Large intestine (tissue), 3 donors: ENCODE measurements around the gene RIMBP2. TPM values are rescaled to one million over a fixed set of nuclear protein-coding genes. Genes with fewer than 3 reads are reported as not detected.

Experiments
- DNase-seq, 2 donors: peaks; one replicate each; pipeline versions ENCODE4 v3.0.0 to v3.0.0-alpha.2; 2013
- H3K27ac ChIP-seq: one replicate; pipeline ENCODE4 v1.5.1; 2013; ENCODE audit warnings: low read length
- H3K27me3 ChIP-seq: 2 replicates; pipeline ENCODE4 v1.6.1; 2013; ENCODE audit warnings: low read length; ENCODE audit not compliant: control insufficient read depth, insufficient read depth
- H3K36me3 ChIP-seq: 2 replicates; pipeline ENCODE4 v1.6.1; 2013; ENCODE audit warnings: low read length; ENCODE audit not compliant: control insufficient read depth, insufficient read depth
- H3K4me1 ChIP-seq: one replicate; pipeline ENCODE4 v1.6.1; 2013; ENCODE audit warnings: low read length; ENCODE audit not compliant: control insufficient read depth, insufficient read depth
- H3K4me3 ChIP-seq: one replicate; pipeline ENCODE4 v1.5.1; 2013; ENCODE audit warnings: low read length
- H3K9me3 ChIP-seq: one replicate; pipeline ENCODE4 v1.6.1; 2013; ENCODE audit warnings: mild to moderate bottlenecking, low read depth, low read length, moderate library complexity; ENCODE audit not compliant: control insufficient read depth
- WGBS: methylation state at CpG from one replicate; pipeline ENCODE4 v1.1.5; 2013; ENCODE audit warnings: low lambda C conversion rate; ENCODE audit not compliant: insufficient coverage; 5-methylcytosine and 5-hydroxymethylcytosine counted together
- polyA plus RNA-seq: library from polyadenylated mRNA; unstranded; fragments of 120-200 nt; gene quantifications from one replicate; pipeline ENCODE4 v1.2.1, GENCODE V29; 2013

The RIMBP2 gene
- polyA plus RNA-seq, 1 donor, result 22.7 TPM

GRCh38 chr12:130547480-130548155, 168.5 kb downstream of the RIMBP2 start:
- 100% methylated on average over 3 of the region's 13 CpGs for WGBS

GRCh38 chr12:130546494-130546893, 169.6 kb downstream of the RIMBP2 start:
- no peaks in the 10 kb centered on the region for H3K4me1 ChIP-seq
- no peak overlapping the region for H3K27ac ChIP-seq
- no peaks in the 10 kb centered on the region for H3K9me3 ChIP-seq
- no peak overlapping the region for H3K4me3 ChIP-seq
- no peaks in the 10 kb centered on the region for H3K27me3 ChIP-seq
- no CpG with 5 or more reads among the region's 11 CpGs for WGBS
- DNase-seq, result no peak
- H3K36me3 ChIP-seq, result no peaks in the 10 kb centered on the region

More at GRCh38 chr12:130547480-130548155, 168.5 kb downstream of the RIMBP2 start:
- no peaks in the 10 kb centered on the region for H3K9me3 ChIP-seq
- H3K36me3 ChIP-seq, result no peaks in the 10 kb centered on the region
- no peaks in the 10 kb centered on the region for H3K4me1 ChIP-seq
- no peak overlapping the region for H3K27ac ChIP-seq
- H3K4me3 ChIP-seq, result no peak overlapping the region
- no peak for DNase-seq
- no peaks in the 10 kb centered on the region for H3K27me3 ChIP-seq

GRCh38 chr12:130545475-130545874, 170.6 kb downstream of the RIMBP2 start:
- Histone ChIP-seq H3K36me3 (no peaks in the 10 kb centered on the region), H3K9me3 (no peaks in the 10 kb centered on the region), H3K4me1 (no peaks in the 10 kb centered on the region), H3K27ac (no peak overlapping the region), H3K4me3 (no peak overlapping the region), H3K27me3 (no peaks in the 10 kb centered on the region)
- DNase-seq, result no peak
- 100% methylated on average over 1 of the region's 17 CpGs for WGBS

- Histone ChIP-seq H3K27ac (no peak overlapping the region), H3K4me3 (no peak overlapping the region), H3K36me3 (no peaks in the 10 kb centered on the region), H3K4me1 (no peaks in the 10 kb centered on the region), H3K9me3 (no peaks in the 10 kb centered on the region), H3K27me3 (no peaks in the 10 kb centered on the region)
- 100% methylated on average over 1 of the region's 6 CpGs for WGBS
- no peak for DNase-seq
Observed at GRCh38 chr12:130540376-130540775, 175.7 kb downstream of the RIMBP2 start.

- no peak for DNase-seq
- Histone ChIP-seq H3K4me3 (no peak overlapping the region), H3K36me3 (no peaks in the 10 kb centered on the region), H3K4me1 (no peaks in the 10 kb centered on the region), H3K9me3 (no peaks in the 10 kb centered on the region), H3K27ac (no peak overlapping the region), H3K27me3 (no peaks in the 10 kb centered on the region)
- 100% methylated on average over 2 of the region's 17 CpGs for WGBS
Observed at GRCh38 chr12:130538343-130539095, 177.6 kb downstream of the RIMBP2 start.

- WGBS, result 46% methylated on average over 2 of the region's 3 CpGs
- H3K4me3 ChIP-seq, result no peak overlapping the region
- no peaks in the 10 kb centered on the region for H3K4me1 ChIP-seq
- no peaks in the 10 kb centered on the region for H3K27me3 ChIP-seq
- DNase-seq, result no peak
- no peaks in the 10 kb centered on the region for H3K9me3 ChIP-seq
- H3K27ac ChIP-seq, result no peak overlapping the region
- no peaks in the 10 kb centered on the region for H3K36me3 ChIP-seq
Observed at GRCh38 chr12:130537655-130538054, 178.4 kb downstream of the RIMBP2 start.

GRCh38 chr12:130537051-130537450, 179.0 kb downstream of the RIMBP2 start:
- no peak overlapping the region for H3K4me3 ChIP-seq
- WGBS, result no CpG with 5 or more reads among the region's 6 CpGs
- H3K27ac ChIP-seq, result no peak overlapping the region
- DNase-seq, result no peak
- H3K27me3 ChIP-seq, result no peaks in the 10 kb centered on the region
- no peaks in the 10 kb centered on the region for H3K36me3 ChIP-seq
- H3K4me1 ChIP-seq, result no peaks in the 10 kb centered on the region
- H3K9me3 ChIP-seq, result no peaks in the 10 kb centered on the region

GRCh38 chr12:130530429-130530828, 185.7 kb downstream of the RIMBP2 start:
- Histone ChIP-seq H3K9me3 (no peaks in the 10 kb centered on the region), H3K27me3 (no peaks in the 10 kb centered on the region), H3K4me1 (no peaks in the 10 kb centered on the region), H3K4me3 (no peak overlapping the region), H3K27ac (no peak overlapping the region), H3K36me3 (no peaks in the 10 kb centered on the region)
- no peak for DNase-seq

GRCh38 chr12:130529781-130530180, 186.3 kb downstream of the RIMBP2 start:
- Histone ChIP-seq H3K36me3 (no peaks in the 10 kb centered on the region), H3K9me3 (no peaks in the 10 kb centered on the region), H3K27me3 (no peaks in the 10 kb centered on the region), H3K4me1 (no peaks in the 10 kb centered on the region), H3K4me3 (no peak overlapping the region), H3K27ac (no peak overlapping the region)
- no CpG with 5 or more reads among the region's 4 CpGs for WGBS
- DNase-seq, result no peak

- WGBS, result 60% methylated on average over 1 of the region's 2 CpGs
- H3K27ac ChIP-seq, result no peak overlapping the region
- H3K4me1 ChIP-seq, result no peaks in the 10 kb centered on the region
- no peak overlapping the region for H3K4me3 ChIP-seq
- DNase-seq, result no peak
- no peaks in the 10 kb centered on the region for H3K27me3 ChIP-seq
- H3K36me3 ChIP-seq, result no peaks in the 10 kb centered on the region
- no peaks in the 10 kb centered on the region for H3K9me3 ChIP-seq
Observed at GRCh38 chr12:130527239-130527638, 188.9 kb downstream of the RIMBP2 start.

GRCh38 chr12:130526813-130527212, 189.3 kb downstream of the RIMBP2 start:
- WGBS, result no CpG with 5 or more reads among the region's 6 CpGs
- Histone ChIP-seq H3K4me1 (no peaks in the 10 kb centered on the region), H3K27ac (no peak overlapping the region), H3K36me3 (no peaks in the 10 kb centered on the region), H3K4me3 (no peak overlapping the region), H3K9me3 (no peaks in the 10 kb centered on the region), H3K27me3 (no peaks in the 10 kb centered on the region)
- DNase-seq, result no peak
